ENCODE data around the gene CCIN. TPM values are rescaled to one million over a fixed set of nuclear protein-coding genes. Genes with fewer than 3 reads are reported as not detected.

CCIN gene
- total RNA-seq, 1 experiment from 2014 or later = 0.20 TPM

GRCh38 chr9:36217256-36217968, 48.2 kb downstream of the CCIN start:
- RAD21 ChIA-PET (ENCODE audit: low non-redundant PET in 1 of 2, low total read pairs in 2 of 2, uncharacterized antibody in 2 of 2, unreplicated experiment in 2 of 2) = no interaction called here
- intact Hi-C loops (cut with micrococcal nuclease) = no loop called here
- TF ChIP-seq ATF3 (IDR thresholded peaks at IDR 0.05) (no peak), ELF1 (IDR thresholded peaks at IDR 0.05; ENCODE audit: borderline replicate concordance, low read depth) (no peak), CTCF (IDR thresholded peaks at IDR 0.05 in 2 of 3, conservative IDR thresholded peaks at IDR 0.05 in 1 of 3; ENCODE audit: borderline replicate concordance in 1 of 3, insufficient read depth in 1 of 3, low read depth in 2 of 3, low read length in 2 of 3) (no peak), MAX (IDR thresholded peaks at IDR 0.05) (no peak), RAD21 (IDR thresholded peaks at IDR 0.05; ENCODE audit: low read depth) (no peak), SP1 (IDR thresholded peaks at IDR 0.05; ENCODE audit: low read depth) (no peak), CEBPB (IDR thresholded peaks at IDR 0.05; ENCODE audit: low read depth) (no peak), ZBTB33 (IDR thresholded peaks at IDR 0.05; ENCODE audit: extremely low read depth, insufficient replicate concordance, low read length) (no peak), SRF (IDR thresholded peaks at IDR 0.05; ENCODE audit: low read depth) (no peak), SIN3A (IDR thresholded peaks at IDR 0.05; ENCODE audit: low read depth) (no peak), TCF7L2 (IDR thresholded peaks at IDR 0.05; ENCODE audit: borderline replicate concordance, extremely low read depth, insufficient read depth, insufficient read length) (no peak), CBX3 (IDR thresholded peaks at IDR 0.05; ENCODE audit: low read depth) (no peak)
- no peaks in the 10 kb centered on the region for H3K9me3 ChIP-seq (ENCODE audit: control insufficient read depth in 1 of 2, insufficient read depth in 1 of 2, low read depth in 1 of 2, low read length in 2 of 2)
- H2AFZ ChIP-seq (ENCODE audit: low read depth, low read length, poor library complexity, severe bottlenecking) = no peak overlapping the region
- peaks cover 9% of the 10 kb centered on the region; the same call in 1 of the 2 replicates for H3K79me2 ChIP-seq (ENCODE audit: insufficient read depth, low read length)
- no TSS peak for BruUV-seq (replicated peaks)
- no peak overlapping the region for H3K4me2 ChIP-seq (ENCODE audit: low read length)
- no peaks in the 10 kb centered on the region for H3K9me2 ChIP-seq (ENCODE audit: insufficient read depth)
- no peaks in the 10 kb centered on the region for H3K27me3 ChIP-seq (ENCODE audit: insufficient read depth, low read length)
- no peak overlapping the region for H3K9ac ChIP-seq (ENCODE audit: low read length)
- H4K20me1 ChIP-seq (ENCODE audit: insufficient read depth) = no peaks in the 10 kb centered on the region
- no peak overlapping the region for H3K4me3 ChIP-seq (replicated peaks in 1 of 2; ENCODE audit: low read depth in 1 of 2, low read length in 2 of 2)
- H3K36me3 ChIP-seq (ENCODE audit: control insufficient read depth in 1 of 2, insufficient read depth in 2 of 2, low read length in 2 of 2) = peaks cover 12 to 17% of the 10 kb centered on the region in 2 experiments
- H3K27ac ChIP-seq (ENCODE audit: low read depth, low read length) = no peak overlapping the region
- ATAC-seq (no peak), DNase-seq (ENCODE audit: low read depth, low spot score) (no peak)
- CTCF ChIA-PET = no interaction called here
- POLR2A ChIA-PET = no interaction called here
- no peaks in the 10 kb centered on the region for H3K4me1 ChIP-seq (ENCODE audit: control insufficient read depth in 1 of 2, insufficient read depth in 2 of 2, low read length in 2 of 2)

Data from HCT116 (cell line).